K562 (cell line): ENCODE measurements around the gene CLSTN2.

Source experiments
- SREBF2 ChIP-seq: sonication (generic); formaldehyde crosslinking; IDR thresholded peaks from 2 replicates; pipeline ENCODE4 v1.4.0; 2020; ENCODE audit warnings: mild to moderate bottlenecking, missing genetic modification reagents
- ZBTB26 ChIP-seq: fragments of 450-650 bp; formaldehyde crosslinking; IDR thresholded peaks from 2 replicates; pipeline ENCODE4 v1.4.0; 2022; ENCODE audit warnings: missing genetic modification characterization

- no peak for TF ChIP-seq SREBF2
- no peak for TF ChIP-seq ZBTB26 (CRISPR knock-in tag)
Measured at GRCh38 chr3:140603766-140604165, 668.8 kb downstream of the CLSTN2 start.
